Gastrocnemius medialis (tissue), 4 donors: ENCODE measurements around the gene DOCK10.

Experiments
- POLR2A ChIP-seq, 2 donors: fragments of 450-650 bp; IDR thresholded peaks; one replicate each; pipeline ENCODE4 v1.6.1; 2017; ENCODE audit warnings: antibody characterized with exemption in 2 of 2, mild to moderate bottlenecking in 2 of 2, moderate library complexity in 2 of 2
- TF ChIP-seq, protein P1 (sequence below), 5 experiments: fragments of 450-650 bp in 3 of 5; fragments of 200-600 bp in 2 of 5; sonication (generic) in 2 of 5; IDR thresholded peaks in 4 of 5; conservative IDR thresholded peaks in 1 of 5; 1 replicate in 4 of 5; 2 replicates in 1 of 5; pipeline ENCODE4 v1.5.1; 2016 to 2019; ENCODE audit warnings: antibody characterized with exemption in 5 of 5, mild to moderate bottlenecking in 3 of 5, moderate library complexity in 3 of 5

DNA sequence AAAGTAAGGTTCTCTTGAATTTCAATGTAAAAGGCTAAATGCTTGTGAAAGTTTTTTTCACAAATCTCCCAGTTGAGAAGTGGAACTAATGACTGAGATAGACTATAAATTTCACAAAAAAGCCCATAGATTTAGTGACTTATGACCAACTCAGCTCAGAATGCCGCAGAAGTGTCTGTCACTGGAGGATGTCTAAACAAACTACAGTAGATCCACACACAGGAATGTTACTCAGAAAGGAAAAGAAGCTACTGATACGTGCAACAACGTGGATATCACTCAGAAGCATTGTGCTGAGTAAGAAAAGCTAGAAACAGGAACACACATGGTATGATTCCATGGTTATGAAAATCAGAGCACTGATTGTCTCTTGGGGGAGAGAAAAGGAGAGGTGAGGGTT, 151.9 kb downstream of the DOCK10 start:
- TF ChIP-seq, protein P1, sequence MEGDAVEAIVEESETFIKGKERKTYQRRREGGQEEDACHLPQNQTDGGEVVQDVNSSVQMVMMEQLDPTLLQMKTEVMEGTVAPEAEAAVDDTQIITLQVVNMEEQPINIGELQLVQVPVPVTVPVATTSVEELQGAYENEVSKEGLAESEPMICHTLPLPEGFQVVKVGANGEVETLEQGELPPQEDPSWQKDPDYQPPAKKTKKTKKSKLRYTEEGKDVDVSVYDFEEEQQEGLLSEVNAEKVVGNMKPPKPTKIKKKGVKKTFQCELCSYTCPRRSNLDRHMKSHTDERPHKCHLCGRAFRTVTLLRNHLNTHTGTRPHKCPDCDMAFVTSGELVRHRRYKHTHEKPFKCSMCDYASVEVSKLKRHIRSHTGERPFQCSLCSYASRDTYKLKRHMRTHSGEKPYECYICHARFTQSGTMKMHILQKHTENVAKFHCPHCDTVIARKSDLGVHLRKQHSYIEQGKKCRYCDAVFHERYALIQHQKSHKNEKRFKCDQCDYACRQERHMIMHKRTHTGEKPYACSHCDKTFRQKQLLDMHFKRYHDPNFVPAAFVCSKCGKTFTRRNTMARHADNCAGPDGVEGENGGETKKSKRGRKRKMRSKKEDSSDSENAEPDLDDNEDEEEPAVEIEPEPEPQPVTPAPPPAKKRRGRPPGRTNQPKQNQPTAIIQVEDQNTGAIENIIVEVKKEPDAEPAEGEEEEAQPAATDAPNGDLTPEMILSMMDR (IDR thresholded peaks at IDR 0.05 in 4 of 5, conservative IDR thresholded peaks at IDR 0.05 in 1 of 5): no peak
- TF ChIP-seq POLR2A (IDR thresholded peaks at IDR 0.05): no peak
